ENCODE results near the gene IL1RN. TPM values are rescaled to one million over a fixed set of nuclear protein-coding genes. Genes with fewer than 3 reads are reported as not detected.

The IL1RN gene
- total and polyA plus RNA-seq, 2 experiments from 2014 or later, result not detected

- Histone ChIP-seq H3K9me3 (ENCODE audit: low read depth) (no peaks in the 10 kb centered on the region), H3K4me3 (no peak overlapping the region), H3K36me3 (ENCODE audit: low read depth) (no peaks in the 10 kb centered on the region), H4K20me1 (ENCODE audit: insufficient read depth) (no peaks in the 10 kb centered on the region), H3F3A (ENCODE audit: insufficient read depth) (0 out of 2 replicates have a peak, but pooled peaks cover 11% of the 10 kb centered on the region), H2AFZ (no peak overlapping the region), H3K27ac (peak overlapping the region; percentile 32; the same call in 1 of the 2 replicates), H3K9me2 (ENCODE audit: insufficient read depth) (no peaks in the 10 kb centered on the region), H3K27me3 (replicated peaks; ENCODE audit: insufficient read depth) (no peaks in the 10 kb centered on the region), H3K9ac (no peak overlapping the region), H3K4me1 (ENCODE audit: insufficient read depth) (peaks cover 9% of the 10 kb centered on the region), H3K4me2 (ENCODE audit: unreplicated experiment) (peak overlapping the region; percentile 26), H3K79me2 (ENCODE audit: insufficient read depth) (no peaks in the 10 kb centered on the region)
- TF ChIP-seq EZH2 (IDR thresholded peaks at IDR 0.05; ENCODE audit: insufficient read depth, poor library complexity, severe bottlenecking) (no peak), EZH2phosphoT487 (IDR thresholded peaks at IDR 0.05; ENCODE audit: insufficient read depth, low read depth) (no peak)
- DNase-seq, result peak; percentile 45
- WGBS, 2 experiments (ENCODE audit: low coverage in 1 of 2, low lambda C conversion rate in 2 of 2, missing lambda C conversion rate in 2 of 2), result 84 to 86% methylated on average over 4 of the region's 4 CpGs
- in situ Hi-C loops (cut with MboI), result no loop called here
Measured at GRCh38 chr2:113158884-113159553, 31.6 kb downstream of the IL1RN start.

DNA sequence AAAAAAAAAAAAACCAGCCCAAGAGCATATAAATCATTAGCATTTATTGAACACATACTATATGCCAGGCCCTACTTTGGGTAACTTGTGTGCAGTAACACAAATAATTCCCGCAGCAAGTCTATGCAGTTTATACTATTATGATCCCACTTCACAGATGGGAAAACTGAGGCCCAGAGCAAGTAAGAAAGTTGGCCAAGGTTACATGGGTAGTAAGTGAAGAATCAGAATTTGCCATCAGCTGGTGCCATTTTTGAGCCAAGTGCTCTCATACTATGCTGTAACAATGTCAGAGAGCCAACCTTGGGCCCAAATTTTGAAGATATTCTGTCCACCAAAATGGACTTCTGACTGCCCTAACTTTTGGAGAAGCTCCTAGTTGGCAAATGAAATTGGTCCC lies 32.9 kb downstream of the IL1RN start:
- peaks cover 9% of the 10 kb centered on the region for H3K4me1 ChIP-seq (ENCODE audit: insufficient read depth)
- no peaks in the 10 kb centered on the region for H4K20me1 ChIP-seq (ENCODE audit: insufficient read depth)
- TF ChIP-seq EZH2 (IDR thresholded peaks at IDR 0.05; ENCODE audit: insufficient read depth, poor library complexity, severe bottlenecking) (no peak), EZH2phosphoT487 (IDR thresholded peaks at IDR 0.05; ENCODE audit: insufficient read depth, low read depth) (no peak)
- no peak overlapping the region for H3K9ac ChIP-seq
- no peak for DNase-seq
- no peak overlapping the region for H2AFZ ChIP-seq
- 98 to 100% methylated on average over 1 of the region's 1 CpG for WGBS, 2 experiments (ENCODE audit: low coverage in 1 of 2, low lambda C conversion rate in 2 of 2, missing lambda C conversion rate in 2 of 2)
- H3K4me2 ChIP-seq (ENCODE audit: unreplicated experiment), result no peak overlapping the region
- no peaks in the 10 kb centered on the region for H3K27me3 ChIP-seq (replicated peaks; ENCODE audit: insufficient read depth)
- H3K79me2 ChIP-seq (ENCODE audit: insufficient read depth), result no peaks in the 10 kb centered on the region
- in situ Hi-C loops (cut with MboI), result no loop called here
- no peak overlapping the region for H3K4me3 ChIP-seq
- H3K9me3 ChIP-seq (ENCODE audit: low read depth), result no peaks in the 10 kb centered on the region
- no peak overlapping the region for H3K27ac ChIP-seq
- 0 out of 2 replicates have a peak, but pooled peaks cover 11% of the 10 kb centered on the region for H3F3A ChIP-seq (ENCODE audit: insufficient read depth)
- H3K36me3 ChIP-seq (ENCODE audit: low read depth), result no peaks in the 10 kb centered on the region
- no peaks in the 10 kb centered on the region for H3K9me2 ChIP-seq (ENCODE audit: insufficient read depth)

DNA sequence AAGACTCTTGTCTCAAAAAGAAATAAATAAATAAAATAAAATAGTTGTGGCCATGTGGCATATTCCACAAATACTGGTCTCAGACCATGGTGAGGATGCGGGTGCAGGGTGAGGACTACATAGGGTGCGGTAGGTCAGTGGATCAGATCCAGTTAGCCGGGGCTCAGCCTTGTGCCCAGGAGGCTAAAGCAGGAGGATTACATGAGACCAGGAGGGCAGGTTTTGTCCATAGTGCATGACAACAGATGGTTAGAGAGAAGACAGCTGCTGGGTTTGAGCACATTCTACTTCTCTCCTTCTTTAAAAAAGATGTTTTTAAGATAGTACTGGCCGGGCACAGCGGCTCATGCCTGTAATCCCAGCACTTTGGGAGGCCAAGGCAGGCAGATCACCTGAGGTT lies 33.6 kb downstream of the IL1RN start:
- no peak for DNase-seq
- no peaks in the 10 kb centered on the region for H3K36me3 ChIP-seq (ENCODE audit: low read depth)
- H3K9me2 ChIP-seq (ENCODE audit: insufficient read depth), result no peaks in the 10 kb centered on the region
- H3F3A ChIP-seq (ENCODE audit: insufficient read depth), result 0 out of 2 replicates have a peak, but pooled peaks cover 11% of the 10 kb centered on the region
- H3K9me3 ChIP-seq (ENCODE audit: low read depth), result no peaks in the 10 kb centered on the region
- H2AFZ ChIP-seq, result no peak overlapping the region
- in situ Hi-C loops (cut with MboI), result no loop called here
- no peaks in the 10 kb centered on the region for H3K79me2 ChIP-seq (ENCODE audit: insufficient read depth)
- H3K4me2 ChIP-seq (ENCODE audit: unreplicated experiment), result no peak overlapping the region
- no peak overlapping the region for H3K4me3 ChIP-seq
- no peak overlapping the region for H3K27ac ChIP-seq
- peaks cover 9% of the 10 kb centered on the region for H3K4me1 ChIP-seq (ENCODE audit: insufficient read depth)
- WGBS, 2 experiments (ENCODE audit: low coverage in 1 of 2, low lambda C conversion rate in 2 of 2, missing lambda C conversion rate in 2 of 2), result 97 to 99% methylated on average over 5 of the region's 5 CpGs
- H4K20me1 ChIP-seq (ENCODE audit: insufficient read depth), result no peaks in the 10 kb centered on the region
- no peaks in the 10 kb centered on the region for H3K27me3 ChIP-seq (replicated peaks; ENCODE audit: insufficient read depth)
- TF ChIP-seq EZH2 (IDR thresholded peaks at IDR 0.05; ENCODE audit: insufficient read depth, poor library complexity, severe bottlenecking), result no peak
- TF ChIP-seq EZH2phosphoT487 (IDR thresholded peaks at IDR 0.05; ENCODE audit: insufficient read depth, low read depth), result no peak
- no peak overlapping the region for H3K9ac ChIP-seq

DNA sequence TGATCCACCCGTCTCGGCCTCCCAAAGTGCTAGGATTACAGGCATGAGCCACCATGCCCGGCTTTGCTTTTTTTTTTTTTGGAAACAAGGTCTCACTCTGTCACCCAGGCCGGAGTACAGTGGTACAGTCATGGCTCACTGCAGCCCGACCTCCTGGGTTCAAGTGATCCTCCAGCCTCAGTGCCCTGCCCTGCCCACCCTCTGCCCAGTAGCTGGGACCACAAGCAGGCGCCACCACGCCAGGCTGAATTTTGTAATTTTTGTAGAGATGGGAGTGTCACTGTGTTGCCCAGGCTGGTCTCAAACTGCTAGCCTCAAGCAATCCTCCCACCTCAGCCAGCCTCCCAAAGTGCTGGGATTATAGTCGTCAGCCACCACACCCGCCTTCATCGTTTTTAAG lies 34.8 kb downstream of the IL1RN start:
- H3K9ac ChIP-seq, result no peak overlapping the region
- no peaks in the 10 kb centered on the region for H4K20me1 ChIP-seq (ENCODE audit: insufficient read depth)
- peaks cover 9% of the 10 kb centered on the region for H3K4me1 ChIP-seq (ENCODE audit: insufficient read depth)
- no peak overlapping the region for H3K4me2 ChIP-seq (ENCODE audit: unreplicated experiment)
- WGBS, 2 experiments (ENCODE audit: low coverage in 1 of 2, low lambda C conversion rate in 2 of 2, missing lambda C conversion rate in 2 of 2), result 92% methylated on average over 8 to 10 of the region's 10 CpGs
- in situ Hi-C loops (cut with MboI), result no loop called here
- no peaks in the 10 kb centered on the region for H3K9me2 ChIP-seq (ENCODE audit: insufficient read depth)
- H2AFZ ChIP-seq, result no peak overlapping the region
- no peaks in the 10 kb centered on the region for H3K9me3 ChIP-seq (ENCODE audit: low read depth)
- H3K27me3 ChIP-seq (replicated peaks; ENCODE audit: insufficient read depth), result no peaks in the 10 kb centered on the region
- H3K79me2 ChIP-seq (ENCODE audit: insufficient read depth), result no peaks in the 10 kb centered on the region
- H3F3A ChIP-seq (ENCODE audit: insufficient read depth), result 0 out of 2 replicates have a peak, but pooled peaks cover 5% of the 10 kb centered on the region
- TF ChIP-seq EZH2 (IDR thresholded peaks at IDR 0.05; ENCODE audit: insufficient read depth, poor library complexity, severe bottlenecking) (no peak), EZH2phosphoT487 (IDR thresholded peaks at IDR 0.05; ENCODE audit: insufficient read depth, low read depth) (no peak)
- no peaks in the 10 kb centered on the region for H3K36me3 ChIP-seq (ENCODE audit: low read depth)
- no peak overlapping the region for H3K4me3 ChIP-seq
- no peak overlapping the region for H3K27ac ChIP-seq
- no peak for DNase-seq
